Mucosa of descending colon (tissue), 3 donors: ENCODE measurements around the gene LAMC2. TPM values are rescaled to one million over a fixed set of nuclear protein-coding genes. Genes with fewer than 3 reads are reported as not detected.

Source experiments
- ATAC-seq: fragments of 200-7000 bp; cut with Tn5 transposase; one replicate; pipeline ENCODE4 v1.9.1; 2020; ENCODE audit warnings: mild to moderate bottlenecking, moderate library complexity
- DNase-seq, 3 donors: peaks; one replicate each; pipeline ENCODE4 v3.0.0-alpha.2; 2020
- H3K36me3 ChIP-seq: fragments of 200-600 bp; one replicate; pipeline ENCODE4 v1.8.0; 2021; ENCODE audit warnings: low read depth, mild to moderate bottlenecking
- H3K4me1 ChIP-seq: fragments of 200-600 bp; one replicate; pipeline ENCODE4 v1.8.0; 2021; ENCODE audit warnings: low read depth, mild to moderate bottlenecking
- H3K4me3 ChIP-seq: fragments of 200-600 bp; one replicate; pipeline ENCODE4 v1.8.0; 2021; ENCODE audit warnings: mild to moderate bottlenecking
- H3K9me3 ChIP-seq: fragments of 200-600 bp; one replicate; pipeline ENCODE4 v1.8.0; 2021; ENCODE audit warnings: mild to moderate bottlenecking
- CTCF ChIP-seq: fragments of 200-600 bp; IDR thresholded peaks from one replicate; pipeline ENCODE4 v1.8.0; 2022; ENCODE audit warnings: antibody characterized with exemption, mild to moderate bottlenecking
- intact Hi-C, 2 donors: fragments of 100-400 bp; cut with DNase I in 1 of 2; cut with micrococcal nuclease in 1 of 2; formaldehyde crosslinking; loops; one replicate each; pipeline versions ENCODE4 v1.11.0 to v1.11.1; 2022; cut with DNase I, micrococcal nuclease
- total RNA-seq, 3 donors: library from RNA; stranded (reverse); fragmentation: NEBNext Ultra II Directional in 2 of 3; extraction: Animal tissue kit (Norgen Biotek cat#: 25700) in 2 of 3; gene quantifications; one replicate each; pipeline versions ENCODE4 v1.2.1 to v1.2.4, GENCODE V29; 2021 to 2023
- donor health status: DM: no; HTN: no; CAD: no; lungs with moderate emphysema.
- donor health status: DM: no; HTN: no; CAD: no.
- donor health status: DM: no; HTN: yes; CAD: no.

The LAMC2 gene
- total RNA-seq, 3 donors from 2014 or later = 16.3 to 36.9 (median 31.0) TPM

GRCh38 chr1:183245357-183245756 is 59.3 kb downstream of the LAMC2 start:
- ATAC-seq (no peak), DNase-seq (no peak)
- no peak overlapping the region for H3K4me3 ChIP-seq
- no peaks in the 10 kb centered on the region for H3K9me3 ChIP-seq
- no peak for TF ChIP-seq CTCF
- no peaks in the 10 kb centered on the region for H3K4me1 ChIP-seq
- intact Hi-C loops = no loop called here
- H3K36me3 ChIP-seq = no peaks in the 10 kb centered on the region

- H3K9me3 ChIP-seq = no peaks in the 10 kb centered on the region
- no peaks in the 10 kb centered on the region for H3K4me1 ChIP-seq
- no peak overlapping the region for H3K4me3 ChIP-seq
- intact Hi-C loops = no loop called here
- no peak for TF ChIP-seq CTCF
- DNase-seq (no peak), ATAC-seq (no peak)
- no peaks in the 10 kb centered on the region for H3K36me3 ChIP-seq
Observed at GRCh38 chr1:183246436-183246835, 60.4 kb downstream of the LAMC2 start.

GRCh38 chr1:183247066-183247465 is 61.0 kb downstream of the LAMC2 start:
- DNase-seq (no peak), ATAC-seq (no peak)
- intact Hi-C loops = no loop called here
- no peaks in the 10 kb centered on the region for H3K9me3 ChIP-seq
- H3K4me1 ChIP-seq = no peaks in the 10 kb centered on the region
- H3K36me3 ChIP-seq = no peaks in the 10 kb centered on the region
- no peak overlapping the region for H3K4me3 ChIP-seq
- TF ChIP-seq CTCF = no peak

GRCh38 chr1:183247484-183247883 is 61.4 kb downstream of the LAMC2 start:
- H3K9me3 ChIP-seq = no peaks in the 10 kb centered on the region
- intact Hi-C loops = no loop called here
- TF ChIP-seq CTCF = no peak

GRCh38 chr1:183247931-183248330 is 61.9 kb downstream of the LAMC2 start:
- H3K4me3 ChIP-seq = no peak overlapping the region
- intact Hi-C loops = no loop called here
- H3K9me3 ChIP-seq = no peaks in the 10 kb centered on the region
- H3K4me1 ChIP-seq = no peaks in the 10 kb centered on the region
- DNase-seq = no peak
- H3K36me3 ChIP-seq = no peaks in the 10 kb centered on the region
- no peak for TF ChIP-seq CTCF
- ATAC-seq = no peak

More at GRCh38 chr1:183247484-183247883, 61.4 kb downstream of the LAMC2 start:
- no peak for ATAC-seq
- no peak overlapping the region for H3K4me3 ChIP-seq
- H3K4me1 ChIP-seq = no peaks in the 10 kb centered on the region
- DNase-seq = no peak
- no peaks in the 10 kb centered on the region for H3K36me3 ChIP-seq
